HepG2 (cell line): ENCODE data around the gene HNRNPUL1. TPM values are rescaled to one million over a fixed set of nuclear protein-coding genes. Genes with fewer than 3 reads are reported as not detected.
A peak's percentile ranks its signal among the peaks of the same experiment; 100 is the strongest.

Experiments used
- ATAC-seq: fragments of 200-7000 bp; cut with Tn5 transposase; 3 replicates; pipeline ENCODE4 v1.9.1; 2020; ENCODE audit warnings: mild to moderate bottlenecking, moderate library complexity
- BruUV-seq: library from RNA; stranded (reverse); fragments of 400-500 nt; replicated peaks from 2 replicates; lab custom pipeline; 2021; lab: Mats Ljungman, UMichigan
- CTCF ChIA-PET: fragments of 300-600 bp; formaldehyde crosslinking; extraction: SDS; loops from one replicate; lab custom pipeline; 2021; ENCODE audit warnings: low total read pairs, inconsistent platforms, low intra/inter-chr PET ratio; lab: Yijun Ruan, JAX
- POLR2A ChIA-PET: fragments of 350-600 bp; sonication (Branson Sonifier 250); formaldehyde crosslinking; loops from one replicate; lab custom pipeline; 2020; ENCODE audit warnings: antibody characterized with exemption, inconsistent platforms; lab: Yijun Ruan, JAX
- DNase-seq: peaks from one replicate; pipeline ENCODE4 v3.0.0-alpha.2; 2015; ENCODE audit warnings: low spot score
- FAIRE-seq: peaks from 3 replicates; lab custom pipeline; 2011; peaks lifted over from hg19 to GRCh38; lab: Jason Lieb, UNC
- H2AFZ ChIP-seq: one replicate; pipeline ENCODE4 v1.6.1; 2011; ENCODE audit warnings: low read length, inconsistent platforms
- H3K27ac ChIP-seq: fragments of 300-600 bp; 3 replicates; pipeline ENCODE4 v1.8.0; 2011; ENCODE audit warnings: mixed run types, mild to moderate bottlenecking, mixed read lengths, low read length, inconsistent platforms; ENCODE audit not compliant: insufficient read depth; ENCODE audit errors: extremely low read length
- H3K27me3 ChIP-seq, 2 experiments: fragments of 200-600 bp in 1 of 2; 2 replicates in 1 of 2; 3 replicates in 1 of 2; pipeline versions ENCODE4 v1.6.0 to v1.8.0; 2011; ENCODE audit warnings: low read length in 2 of 2, mild to moderate bottlenecking in 2 of 2, moderate library complexity in 2 of 2, inconsistent platforms in 1 of 2; ENCODE audit not compliant: insufficient read depth in 2 of 2, control insufficient read depth in 1 of 2
- H3K36me3 ChIP-seq, 2 experiments: fragments of 200-600 bp in 1 of 2; replicated peaks in 1 of 2; 2 replicates in 1 of 2; 3 replicates in 1 of 2; pipeline versions ENCODE4 v1.5.1 to v1.8.0; 2011; ENCODE audit warnings: low read length in 2 of 2, inconsistent platforms in 1 of 2; ENCODE audit not compliant: insufficient read depth in 2 of 2, control insufficient read depth in 1 of 2
- H3K4me1 ChIP-seq: 2 replicates; pipeline ENCODE4 v1.5.1; 2012; ENCODE audit warnings: low read length, inconsistent platforms; ENCODE audit not compliant: insufficient read depth
- H3K4me2 ChIP-seq: 2 replicates; pipeline ENCODE4 v1.6.0; 2011; ENCODE audit warnings: low read depth, low read length, inconsistent platforms
- H3K4me3 ChIP-seq, 3 experiments: fragments of 200-600 bp in 1 of 3; sonication (generic), shearing (Covaris generic) in 1 of 3; replicated peaks in 1 of 3; 2 replicates each; pipeline ENCODE4 v1.5.1; 2011 to 2016; ENCODE audit warnings: low read length in 3 of 3, inconsistent platforms in 2 of 3, low read depth in 2 of 3, mild to moderate bottlenecking in 2 of 3, control low read depth in 1 of 3, mixed read lengths in 1 of 3; ENCODE audit not compliant: insufficient read depth in 1 of 3
- H3K79me2 ChIP-seq: one replicate; pipeline ENCODE4 v1.6.1; 2011; ENCODE audit warnings: low read length, inconsistent platforms; ENCODE audit not compliant: insufficient read depth
- H3K9ac ChIP-seq: 2 replicates; pipeline ENCODE4 v1.6.0; 2011; ENCODE audit warnings: mild to moderate bottlenecking, low read depth, low read length, inconsistent platforms; ENCODE audit not compliant: insufficient read depth
- H3K9me3 ChIP-seq: 2 replicates; pipeline ENCODE4 v1.5.1; 2012; ENCODE audit warnings: mild to moderate bottlenecking, low read length
- H4K20me1 ChIP-seq: 2 replicates; pipeline ENCODE4 v1.6.0; 2011; ENCODE audit warnings: inconsistent platforms, mild to moderate bottlenecking, low read length, moderate library complexity; ENCODE audit not compliant: insufficient read depth
- ADNP ChIP-seq: sonication (generic); formaldehyde crosslinking; IDR thresholded peaks from 2 replicates; pipeline ENCODE4 v1.4.0; 2020; ENCODE audit warnings: missing genetic modification reagents
- AGO2 ChIP-seq: fragments of 200-400 bp; formaldehyde crosslinking; optimal IDR thresholded peaks from 2 replicates; pipeline ENCODE3; 2017; ENCODE audit warnings: mild to moderate bottlenecking, low read depth, low read length, moderate library complexity
- CAMTA2 ChIP-seq: sonication (generic); formaldehyde crosslinking; IDR thresholded peaks from 2 replicates; pipeline ENCODE4 v1.4.0; 2020; ENCODE audit warnings: mild to moderate bottlenecking, missing genetic modification reagents, borderline replicate concordance
- EZH2 ChIP-seq: conservative IDR thresholded peaks from 2 replicates; pipeline ENCODE4 v1.6.1; 2012; ENCODE audit warnings: mild to moderate bottlenecking, low read depth, low read length, moderate library complexity
- HMG20A ChIP-seq: IDR thresholded peaks from 2 replicates; pipeline ENCODE4 v1.6.1; 2016; ENCODE audit warnings: borderline replicate concordance
- KDM5B ChIP-seq: sonication (generic); formaldehyde crosslinking; IDR thresholded peaks from 2 replicates; pipeline ENCODE4 v1.4.0; 2020; ENCODE audit warnings: missing genetic modification reagents, mild to moderate bottlenecking, borderline replicate concordance
- KLF11 ChIP-seq: IDR thresholded peaks from 2 replicates; pipeline ENCODE4 v1.6.1; 2016; ENCODE audit warnings: missing compliant biosample characterization
- MATR3 ChIP-seq: sonication (generic); formaldehyde crosslinking; IDR thresholded peaks from 2 replicates; pipeline ENCODE4 v1.4.0; 2020; ENCODE audit warnings: missing genetic modification reagents
- PHF20 ChIP-seq: sonication (generic); formaldehyde crosslinking; IDR thresholded peaks from 2 replicates; pipeline ENCODE4 v1.5.0; 2020; ENCODE audit warnings: mild to moderate bottlenecking, missing genetic modification reagents
- RBM22 ChIP-seq: fragments of 200-400 bp; formaldehyde crosslinking; optimal IDR thresholded peaks from 2 replicates; pipeline ENCODE3; 2017; ENCODE audit warnings: mild to moderate bottlenecking, low read length, moderate library complexity
- SRSF1 ChIP-seq: fragments of 200-400 bp; formaldehyde crosslinking; optimal IDR thresholded peaks from 2 replicates; pipeline ENCODE3; 2017; ENCODE audit warnings: mild to moderate bottlenecking, low read depth, low read length, moderate library complexity
- ZBTB38 ChIP-seq: sonication (generic); formaldehyde crosslinking; IDR thresholded peaks from 2 replicates; pipeline ENCODE4 v1.5.1; 2020; ENCODE audit warnings: mild to moderate bottlenecking, missing genetic modification reagents
- WGBS: methylation state at CpG from one replicate; pipeline ENCODE4 v1.1.6; 2017; ENCODE audit warnings: low lambda C conversion rate; 5-methylcytosine and 5-hydroxymethylcytosine counted together
- in situ Hi-C: cut with HindIII; loops from 2 replicates; pipeline ENCODE4 v1.10.0; 2017; ENCODE audit warnings: low pct_unique_long_range_greater_than_20kb; ENCODE audit not compliant: extremely low pct_ligation_motif_present
- intact Hi-C: fragments of 100-400 bp; cut with micrococcal nuclease; formaldehyde crosslinking; loops from one replicate; pipeline ENCODE4 v1.10.0; 2022; ENCODE audit not compliant: unreplicated experiment
- polyA plus RNA-seq, 8 experiments: library from polyadenylated mRNA; depleted of rRNA in 3 of 8; stranded (reverse) in 7 of 8; unstranded in 1 of 8; fragments of >200 nt; fragmentation: Illumina TruSeq in 4 of 8; extraction: Trizol in 4 of 8; gene quantifications; 2 replicates each; pipeline versions ENCODE4 v1.2.1 to v1.2.3, GENCODE V29; 2011 to 2016; ENCODE audit warnings: low read depth in 4 of 8, missing spikeins in 1 of 8, mixed read lengths in 1 of 8; ENCODE audit not compliant: insufficient read depth in 1 of 8
- total RNA-seq, 5 experiments: library from RNA; depleted of rRNA; stranded (reverse); fragments of >200 nt; fragmentation: Illumina TruSeq; extraction: Trizol; gene quantifications; 2 replicates each; pipeline ENCODE4 v1.2.3, GENCODE V29; 2016; ENCODE audit warnings: low read depth in 1 of 5

The HNRNPUL1 gene
- total and polyA plus RNA-seq, 2 of the 13 experiments (the other 11 are each of a cell fraction or from before 2014, with no cell fraction given): 30.9 to 81.7 TPM

GRCh38 chr19:41322451-41322850 is 58.3 kb downstream of the HNRNPUL1 start:
- H3K36me3 ChIP-seq: peaks cover 8 to 22% of the 10 kb centered on the region in 2 experiments; a peak in 4 of 5 replicates
- H3K9me3 ChIP-seq: no peaks in the 10 kb centered on the region
- no peaks in the 10 kb centered on the region for H4K20me1 ChIP-seq
- in situ Hi-C loops: no loop called here
- intact Hi-C loops: no loop called here
- peaks cover 2% of the 10 kb centered on the region for H3K79me2 ChIP-seq
- no peak for TF ChIP-seq ADNP (CRISPR knock-in tag)
- TF ChIP-seq CAMTA2 (CRISPR knock-in tag): 0 out of 2 replicates have a peak, but pooled peaks have one; percentile 40
- 0 out of 2 replicates have a peak, but pooled peaks have one; percentile 14 for TF ChIP-seq PHF20 (CRISPR knock-in tag)
- 0 out of 2 replicates have a peak, but pooled peaks have one; percentile 0 for TF ChIP-seq HMG20A
- peak; percentile 36 for TF ChIP-seq AGO2
- TF ChIP-seq KDM5B (CRISPR knock-in tag): peak; percentile 51; the same call in 1 of the 2 replicates
- TF ChIP-seq MATR3 (CRISPR knock-in tag): 0 out of 2 replicates have a peak, but pooled peaks have one; percentile 39
- 0 out of 2 replicates have a peak, but pooled peaks have one; percentile 7 for TF ChIP-seq ZBTB38 (CRISPR knock-in tag)
- TF ChIP-seq SRSF1: peak; percentile 73
- TF ChIP-seq KLF11 (CRISPR knock-in tag): no peak
- TF ChIP-seq EZH2: no peak
- peak; percentile 18 for TF ChIP-seq RBM22
- WGBS: 68% methylated on average over 6 of the region's 11 CpGs
- FAIRE-seq (no peak), DNase-seq (no peak), ATAC-seq (no peak)
- no peaks in the 10 kb centered on the region for H3K27me3 ChIP-seq
- H3K4me2 ChIP-seq: peak overlapping the region; percentile 77
- no peak overlapping the region for H2AFZ ChIP-seq
- BruUV-seq: no TSS peak
- H3K4me1 ChIP-seq: peaks cover 78% of the 10 kb centered on the region
- peak overlapping the region; percentile 72 for H3K9ac ChIP-seq
- ChIA-PET CTCF (interaction anchor here (1.5 kb wide), 2 partner anchors 31 to 109 kb away, joined by 4 to 12 read pairs; partner anchors contain the start of gene TGFB1), POLR2A (interaction anchor here (0.7 to 6.2 kb wide), 14 partner anchors 12 to 118 kb away, joined by 3 to 73 read pairs (median 6); partner anchors contain the start of genes B3GNT8, B9D2, CCDC97 and HNRNPUL1)
- H3K4me3 ChIP-seq: peak overlapping the region in 1 of 3 experiments; percentile 69; a peak in 2 of 6 replicates
- H3K27ac ChIP-seq: peak overlapping the region; percentile 74
